ENCODE measurements around the gene PRSS27. TPM values are rescaled to one million over a fixed set of nuclear protein-coding genes. Genes with fewer than 3 reads are reported as not detected.
A peak's percentile ranks its signal among the peaks of the same experiment; 100 is the strongest.
"Not testable (repeated sequence)": the region's sequence is repeated elsewhere in the genome, so short reads cannot be mapped to it uniquely, and the experiment has no call there.

PRSS27 gene
- total RNA-seq, 1 donor, result 0.86 TPM

DNA sequence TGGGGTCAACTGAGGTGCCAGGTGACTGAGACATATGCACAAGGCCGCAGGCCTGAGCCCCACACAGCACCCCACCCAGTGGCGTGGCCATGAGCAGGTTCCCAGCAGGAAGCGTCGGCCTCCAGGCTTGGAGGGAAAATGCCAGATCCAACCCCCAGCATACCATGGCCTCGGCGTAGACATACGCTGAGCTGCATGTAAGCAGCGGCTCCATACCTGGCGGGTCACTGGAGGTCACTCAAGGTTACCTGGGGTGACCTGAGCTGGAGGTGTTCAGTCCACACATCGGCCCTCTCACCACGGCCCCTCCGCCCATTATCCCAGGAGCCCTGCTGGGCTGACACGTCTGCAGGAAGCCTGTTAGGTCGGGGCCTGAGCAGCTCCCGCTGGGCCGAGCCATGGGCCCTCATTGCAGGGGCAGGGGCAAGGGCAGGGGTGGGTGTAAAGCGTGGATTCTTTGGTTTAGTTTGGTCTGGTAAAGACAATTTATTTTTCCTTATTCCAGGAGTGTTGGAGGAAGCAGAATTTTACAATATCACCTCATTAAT lies 22.5 kb downstream of the PRSS27 start:
- DNase-seq (ENCODE audit: low read depth), result no peak
- no peak for TF ChIP-seq CTCF (IDR thresholded peaks at IDR 0.05; ENCODE audit: insufficient read depth, low read depth, low read length)
- H3K4me3 ChIP-seq (ENCODE audit: low read depth, low read length), result no peak overlapping the region

- not testable (repeated sequence) for H3K4me3 ChIP-seq (ENCODE audit: low read depth, low read length); DNase-seq (ENCODE audit: low read depth)
Observed at GRCh38 chr16:2696601-2697250, 23.3 kb downstream of the PRSS27 start.

DNA sequence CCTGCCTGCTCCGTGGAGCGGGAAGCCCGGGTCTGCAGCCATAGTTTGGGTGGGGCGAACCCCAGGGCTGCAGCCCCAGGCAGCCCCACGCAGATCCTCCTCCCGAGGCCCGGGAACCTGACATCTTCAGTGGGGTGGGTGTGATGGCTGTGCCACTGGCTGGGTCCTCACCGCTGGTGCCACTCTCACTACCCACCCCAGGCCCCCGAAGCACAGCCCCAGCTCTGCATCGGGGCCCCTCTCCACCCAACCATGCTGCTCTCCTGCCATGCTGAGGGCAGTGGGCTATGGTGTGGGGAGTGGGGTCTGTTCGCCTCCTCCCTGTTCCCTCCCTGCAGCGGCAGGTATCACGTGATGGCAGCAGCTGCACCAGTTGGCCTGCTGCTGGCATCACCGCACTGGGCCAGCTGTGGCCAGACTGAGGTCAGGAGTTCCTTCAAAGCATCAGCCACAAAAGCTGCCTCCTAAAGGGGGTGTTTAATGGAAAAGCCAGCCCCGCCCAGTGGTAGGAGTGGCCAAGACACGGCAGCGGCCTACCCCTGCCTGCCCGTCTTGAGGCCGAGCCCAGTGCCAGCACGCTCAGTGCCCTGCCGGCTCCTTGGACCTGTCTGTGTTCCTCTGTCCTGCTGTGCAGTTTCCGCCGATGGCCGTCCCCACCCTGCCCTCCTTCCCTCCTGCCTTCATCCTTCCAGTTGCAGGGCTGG lies 26.9 kb downstream of the PRSS27 start:
- DNase-seq (ENCODE audit: low read depth), result peak; percentile 64
- no peak for TF ChIP-seq CTCF (IDR thresholded peaks at IDR 0.05; ENCODE audit: insufficient read depth, low read depth, low read length)
- H3K4me3 ChIP-seq (ENCODE audit: low read depth, low read length), result no peak overlapping the region

- no peak for DNase-seq (ENCODE audit: low read depth)
- no peak for TF ChIP-seq CTCF (IDR thresholded peaks at IDR 0.05; ENCODE audit: insufficient read depth, low read depth, low read length)
- H3K4me3 ChIP-seq (ENCODE audit: low read depth, low read length), result no peak overlapping the region
Observed at GRCh38 chr16:2692251-2692947, 27.6 kb downstream of the PRSS27 start.

DNA sequence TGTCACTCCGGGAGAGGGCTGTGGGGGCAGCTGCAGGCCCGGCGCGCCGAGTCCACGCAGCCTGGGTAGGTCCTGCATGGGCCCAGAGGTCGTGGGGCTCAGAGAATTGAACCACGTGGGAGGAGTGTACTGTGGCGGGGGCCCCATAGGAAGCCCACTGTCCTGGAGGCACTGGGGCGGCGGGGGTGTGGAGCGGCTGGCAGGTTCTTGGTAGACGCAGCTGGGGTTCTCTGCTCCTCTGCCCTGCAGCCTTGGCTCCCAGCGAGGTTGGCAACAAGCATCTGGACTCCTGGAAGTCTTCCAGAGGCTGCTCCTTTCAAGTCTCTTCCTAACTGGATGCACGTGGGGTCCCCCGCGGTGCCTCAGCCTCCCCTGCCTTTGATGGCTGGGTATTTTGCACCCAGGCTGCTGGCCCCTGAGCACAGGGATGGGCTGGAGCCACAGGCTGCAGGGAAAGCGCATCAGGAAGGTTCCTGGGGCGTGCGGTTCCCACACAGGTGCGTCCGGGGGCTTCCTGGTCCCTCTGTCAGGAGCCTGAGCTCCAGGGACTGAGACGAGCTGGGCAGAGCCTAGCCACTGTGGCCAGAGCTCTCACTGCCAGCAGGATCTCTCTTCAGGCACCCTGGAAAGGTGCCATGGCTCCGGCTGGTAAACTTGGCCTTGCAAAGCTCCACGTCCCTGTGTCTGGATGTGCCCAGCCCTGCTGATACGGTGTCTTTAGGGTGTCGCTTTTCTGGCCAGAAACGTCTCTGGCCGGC lies 28.4 kb downstream of the PRSS27 start:
- DNase-seq (ENCODE audit: low read depth), result no peak
- no peak overlapping the region for H3K4me3 ChIP-seq (ENCODE audit: low read depth, low read length)
- TF ChIP-seq CTCF (IDR thresholded peaks at IDR 0.05; ENCODE audit: insufficient read depth, low read depth, low read length), result no peak

GRCh38 chr16:2690852-2691251 lies 29.2 kb downstream of the PRSS27 start:
- no peak for TF ChIP-seq CTCF (IDR thresholded peaks at IDR 0.05; ENCODE audit: insufficient read depth, low read depth, low read length)
- no peak overlapping the region for H3K4me3 ChIP-seq (ENCODE audit: low read depth, low read length)
- DNase-seq (ENCODE audit: low read depth), result no peak

All from fibroblast of villous mesenchyme (primary cell).